Measurements from ENCODE around the gene HES7.

GRCh38 chr17:8143581-8144400 is 19.9 kb upstream of the HES7 start:
- TF ChIP-seq, protein P1, sequence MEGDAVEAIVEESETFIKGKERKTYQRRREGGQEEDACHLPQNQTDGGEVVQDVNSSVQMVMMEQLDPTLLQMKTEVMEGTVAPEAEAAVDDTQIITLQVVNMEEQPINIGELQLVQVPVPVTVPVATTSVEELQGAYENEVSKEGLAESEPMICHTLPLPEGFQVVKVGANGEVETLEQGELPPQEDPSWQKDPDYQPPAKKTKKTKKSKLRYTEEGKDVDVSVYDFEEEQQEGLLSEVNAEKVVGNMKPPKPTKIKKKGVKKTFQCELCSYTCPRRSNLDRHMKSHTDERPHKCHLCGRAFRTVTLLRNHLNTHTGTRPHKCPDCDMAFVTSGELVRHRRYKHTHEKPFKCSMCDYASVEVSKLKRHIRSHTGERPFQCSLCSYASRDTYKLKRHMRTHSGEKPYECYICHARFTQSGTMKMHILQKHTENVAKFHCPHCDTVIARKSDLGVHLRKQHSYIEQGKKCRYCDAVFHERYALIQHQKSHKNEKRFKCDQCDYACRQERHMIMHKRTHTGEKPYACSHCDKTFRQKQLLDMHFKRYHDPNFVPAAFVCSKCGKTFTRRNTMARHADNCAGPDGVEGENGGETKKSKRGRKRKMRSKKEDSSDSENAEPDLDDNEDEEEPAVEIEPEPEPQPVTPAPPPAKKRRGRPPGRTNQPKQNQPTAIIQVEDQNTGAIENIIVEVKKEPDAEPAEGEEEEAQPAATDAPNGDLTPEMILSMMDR (conservative IDR thresholded peaks at IDR 0.05 in 1 of 2, IDR thresholded peaks at IDR 0.05 in 1 of 2; ENCODE audit: extremely low read depth in 1 of 2, insufficient read depth in 1 of 2, low read depth in 1 of 2, low read length in 2 of 2) = no peak
- no peak for TF ChIP-seq EZH2 (IDR thresholded peaks at IDR 0.05; ENCODE audit: borderline replicate concordance, low read length)
